Hematopoietic multipotent progenitor cell treated with erythropoietin and hydrocortisone succinate and interleukin-3 and kit ligand, for 6 days (in vitro differentiated cells): ENCODE results near the gene SCRN2.

ENCODE experiments used
- DNase-seq: peaks from one replicate; pipeline ENCODE4 v3.0.0-alpha.2; 2015

Gene SCRN2

DNA sequence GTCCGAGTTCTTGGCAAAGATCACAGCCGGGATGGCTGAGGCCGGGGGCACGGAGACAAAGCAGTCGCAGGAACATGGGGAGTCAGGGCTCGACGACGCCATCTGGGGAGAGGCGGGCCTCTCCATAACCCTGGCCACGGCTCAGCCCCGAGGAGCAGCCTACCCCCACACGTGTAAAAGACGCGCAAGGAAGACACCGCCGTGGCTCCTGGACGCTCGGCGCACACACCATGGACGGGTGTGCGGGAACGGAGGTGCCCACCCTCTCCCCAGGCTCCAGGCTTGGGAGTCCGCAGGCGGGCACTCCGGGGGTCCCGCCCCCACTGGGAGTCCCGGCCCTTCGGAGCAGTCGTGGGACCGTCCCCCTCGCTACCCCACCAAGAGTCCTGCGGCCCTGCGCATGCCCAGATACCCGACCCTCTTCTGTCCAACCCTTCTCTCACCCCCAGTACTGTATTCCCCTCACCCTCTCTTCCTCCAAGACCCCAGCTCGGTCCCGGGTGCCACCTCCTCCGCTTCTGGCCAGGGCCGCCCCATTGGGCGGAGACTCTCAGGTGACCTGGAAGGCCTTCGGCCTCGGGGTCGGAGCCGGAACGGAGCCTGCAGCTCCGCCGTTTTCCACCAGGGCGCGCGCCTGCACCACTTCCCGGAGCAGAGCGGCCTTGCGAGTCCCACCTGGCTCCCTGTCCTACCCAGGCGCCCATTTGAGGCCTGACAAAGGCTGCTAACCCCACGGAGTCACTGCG is at the start of gene SCRN2:
Gene SCRN2 (minus strand): TSS at position 532 of the 746 bp plus-strand sequence. CDS start 430 bp downstream, at position 102.
- DNase-seq, result peak; percentile 91

DNA sequence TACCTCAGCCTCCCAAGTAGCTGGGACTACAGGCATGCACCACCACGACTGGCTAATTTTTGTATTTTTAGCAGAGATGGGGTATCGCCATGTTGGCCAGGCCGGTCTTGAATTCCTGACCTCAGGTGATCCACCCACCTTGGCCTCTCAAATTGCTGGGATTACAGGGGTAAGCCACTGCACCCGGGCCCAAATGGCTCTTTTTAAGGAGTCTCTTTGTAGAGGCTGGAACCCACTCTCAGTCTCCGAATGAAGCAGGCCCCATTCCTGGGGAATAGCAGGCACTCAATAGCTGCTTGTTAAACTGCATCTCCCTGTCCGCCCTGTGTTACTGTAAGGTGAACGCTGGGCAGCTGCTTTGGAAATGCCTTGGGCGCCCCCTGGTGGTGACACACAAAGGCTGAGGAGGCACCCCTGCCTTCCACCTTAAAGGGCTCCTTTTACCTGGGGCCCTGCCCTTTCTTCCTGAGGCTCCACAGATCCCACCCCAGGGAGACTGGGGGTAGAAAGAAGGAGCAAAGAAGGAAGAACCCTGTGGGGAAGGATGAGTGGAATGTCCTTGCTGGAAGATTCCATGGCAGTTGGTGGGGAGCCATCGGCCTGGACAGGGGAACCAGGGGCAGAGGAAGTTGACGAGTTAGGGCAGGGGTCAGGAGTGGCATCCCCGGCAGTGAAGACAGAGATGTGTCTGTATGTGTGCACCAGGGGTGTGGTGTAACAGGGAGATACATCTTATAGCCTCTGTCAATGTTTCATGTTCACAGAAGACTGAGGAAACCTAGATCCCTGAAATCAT is 48.9 kb upstream of the SCRN2 start:
- DNase-seq, result peak; percentile 92

DNA sequence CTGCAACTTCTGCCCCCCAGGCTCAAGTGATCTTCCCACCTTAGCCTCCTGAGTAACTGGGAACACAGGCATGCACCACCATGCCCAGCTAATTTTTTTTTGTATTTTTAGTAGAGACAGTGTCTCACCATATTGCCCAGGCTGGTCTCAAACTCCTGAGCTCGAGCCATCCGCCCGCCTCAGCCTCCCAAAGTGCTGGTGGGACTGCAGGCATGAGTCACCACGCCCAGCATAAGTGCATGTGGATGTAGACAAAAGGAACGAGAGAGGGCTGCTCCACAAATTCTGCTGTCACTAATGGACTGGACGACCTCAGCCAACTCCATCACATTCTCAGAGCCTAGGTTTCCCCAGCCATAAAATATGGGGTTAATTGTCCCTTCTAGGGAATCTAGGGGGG is 47.2 kb upstream of the SCRN2 start:
- no peak for DNase-seq

DNA sequence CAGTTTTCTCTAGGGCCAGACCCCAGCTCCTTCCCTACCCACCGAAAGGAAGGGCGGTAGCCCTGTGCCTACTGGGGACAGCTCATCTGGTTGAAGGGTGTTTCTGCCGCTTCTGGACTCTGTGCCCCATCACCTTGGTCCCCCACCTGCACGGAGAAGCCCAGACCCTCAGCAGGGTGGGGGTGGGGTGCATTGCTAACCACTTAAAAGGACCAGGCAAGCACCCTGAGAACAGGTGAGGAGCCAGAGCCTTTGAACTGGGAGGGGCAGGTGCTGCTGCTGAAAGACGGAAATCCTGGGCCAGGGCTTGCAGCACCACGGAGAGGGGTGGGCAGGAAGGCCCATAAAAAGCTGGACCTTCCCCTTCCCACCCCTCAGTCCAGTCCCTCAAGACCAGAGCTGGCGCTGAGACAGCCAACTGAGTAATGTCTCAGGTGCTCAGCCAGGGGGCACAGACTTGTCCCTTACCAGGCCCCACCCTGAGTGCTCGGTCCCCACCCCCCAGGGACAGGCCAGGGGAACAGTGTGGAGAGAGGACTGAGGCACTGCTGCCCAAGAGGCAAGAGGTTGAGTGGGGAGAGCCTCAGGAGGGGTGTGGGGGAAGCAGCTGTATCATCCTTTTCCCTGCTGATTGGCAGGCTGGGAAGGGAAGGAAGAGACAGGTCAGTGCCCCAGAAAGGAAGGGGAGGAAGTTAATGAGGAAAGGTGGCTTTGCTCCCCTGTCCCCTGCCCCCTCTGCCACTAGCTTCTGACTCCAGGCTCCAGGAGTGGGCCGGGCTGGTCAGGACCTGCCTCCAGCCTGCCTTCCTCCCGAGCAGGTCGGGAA is 44.0 kb upstream of the SCRN2 start:
- no peak for DNase-seq

DNA sequence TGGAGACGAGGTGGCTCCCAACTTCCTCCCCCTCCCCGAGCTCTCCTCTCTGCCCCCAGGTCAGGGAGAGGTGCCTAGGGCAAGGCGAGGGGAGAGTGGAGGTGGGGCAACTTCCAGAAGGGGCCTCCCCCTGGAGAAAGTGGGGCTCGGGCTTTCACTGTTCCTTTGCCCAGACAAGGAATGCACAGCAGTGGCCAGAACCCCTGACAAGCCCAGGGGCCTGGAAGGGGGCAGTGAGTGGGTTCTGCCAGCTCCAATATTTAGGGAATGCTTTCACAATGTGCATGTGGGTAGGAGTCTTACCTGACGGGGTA is 43.3 kb upstream of the SCRN2 start:
- DNase-seq, result no peak

DNA sequence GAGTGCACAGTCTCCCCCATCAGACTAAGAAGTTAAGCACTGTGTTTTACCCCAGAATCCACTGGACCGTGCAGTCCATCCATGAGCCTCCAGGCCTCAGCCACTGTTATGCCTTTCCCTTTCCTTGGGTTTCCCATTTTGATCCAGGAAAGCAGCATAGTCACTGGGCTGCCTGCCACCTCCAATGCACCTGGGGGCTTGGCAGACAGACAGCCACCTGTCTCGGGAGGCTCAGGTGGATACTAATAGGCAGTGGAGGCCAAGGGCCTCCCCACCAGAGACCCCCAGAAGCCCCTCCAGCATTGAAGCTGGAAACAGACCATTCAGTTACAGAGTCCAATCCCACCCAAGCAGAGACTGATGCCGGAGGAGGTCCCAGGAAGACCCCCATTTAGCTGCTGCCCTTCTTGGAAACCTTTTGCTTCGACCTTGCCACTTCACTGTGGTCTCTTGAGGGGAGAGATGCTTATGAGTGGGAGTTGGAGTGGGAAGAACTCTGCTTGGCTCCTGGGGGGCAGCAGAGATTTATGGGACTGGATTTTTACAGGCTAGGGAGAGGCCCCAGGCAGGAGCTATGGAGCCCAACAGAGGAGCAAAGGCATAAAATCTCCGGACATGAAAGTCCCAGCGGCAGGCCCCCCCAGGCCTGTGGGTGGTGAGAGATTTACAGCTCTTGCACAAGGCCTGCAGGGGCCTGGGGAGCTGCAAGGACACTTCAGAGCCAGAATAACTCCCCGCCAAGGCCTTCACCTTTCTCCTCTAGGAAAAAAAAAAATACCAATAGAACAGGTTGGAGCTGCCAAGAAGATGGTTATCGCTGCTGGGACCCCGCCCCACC is 42.7 kb upstream of the SCRN2 start:
- no peak for DNase-seq

DNA sequence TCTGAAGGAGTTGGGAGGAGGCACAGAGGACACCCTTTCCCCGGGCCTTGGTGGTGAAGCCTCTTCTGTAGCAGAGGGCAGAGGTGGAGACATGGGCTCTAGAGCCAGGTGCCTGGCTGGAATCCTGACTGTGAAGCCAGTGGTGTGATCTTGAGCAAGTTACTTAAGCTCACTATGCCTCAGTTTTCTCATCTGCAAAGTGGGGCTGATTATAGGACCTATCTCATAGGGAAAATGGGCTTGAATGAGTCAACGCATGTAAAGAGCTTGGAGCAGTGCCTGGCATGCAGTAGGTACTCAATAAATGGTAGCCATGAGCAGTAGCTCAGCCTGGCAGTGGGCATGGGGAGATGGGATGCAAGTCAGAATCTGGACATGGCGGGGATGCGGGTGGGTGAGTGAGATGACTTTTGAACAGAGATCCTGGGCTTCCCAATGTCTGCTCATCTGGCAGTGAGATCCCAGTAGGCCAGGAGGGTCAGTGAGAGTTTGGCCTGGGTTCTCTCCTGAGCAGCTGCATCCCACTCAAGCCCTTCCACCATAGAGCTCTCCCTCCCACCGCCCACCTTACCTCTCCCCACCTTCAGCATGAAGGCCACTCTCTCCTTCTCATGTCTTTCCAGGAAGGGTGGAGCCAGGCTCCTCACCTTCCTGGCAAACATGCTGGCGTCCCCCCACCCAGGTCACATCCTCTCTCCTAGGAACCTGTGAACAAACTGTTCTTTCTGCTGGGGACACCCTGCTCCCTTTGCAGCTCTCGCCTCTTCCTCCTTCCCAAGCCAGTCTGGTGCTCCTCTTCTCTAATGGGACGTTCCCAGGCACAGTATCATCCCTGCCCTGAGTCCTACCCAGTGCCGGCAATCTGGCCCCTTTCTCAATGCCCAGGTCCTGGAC is 41.9 kb upstream of the SCRN2 start:
- no peak for DNase-seq

DNA sequence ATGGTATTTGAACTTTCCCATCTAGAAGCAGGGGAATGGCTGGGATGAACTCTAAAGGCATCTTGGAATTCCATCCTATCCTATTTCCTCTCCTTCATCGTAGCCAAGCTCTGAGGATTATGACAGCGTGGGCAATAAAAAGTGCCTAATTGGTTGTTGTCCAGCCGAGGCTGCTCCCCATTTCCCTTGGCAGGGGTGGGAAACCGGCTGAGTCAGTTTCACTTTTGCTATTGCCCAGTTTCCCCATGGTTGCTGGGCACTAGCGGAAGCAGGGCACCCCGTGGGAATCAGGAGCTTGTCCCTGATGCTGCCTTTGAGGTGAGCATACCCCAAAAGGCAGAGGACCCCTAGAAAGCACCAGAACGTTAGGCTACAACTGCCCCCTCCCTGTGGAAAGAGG is 41.2 kb upstream of the SCRN2 start:
- DNase-seq, result no peak

DNA sequence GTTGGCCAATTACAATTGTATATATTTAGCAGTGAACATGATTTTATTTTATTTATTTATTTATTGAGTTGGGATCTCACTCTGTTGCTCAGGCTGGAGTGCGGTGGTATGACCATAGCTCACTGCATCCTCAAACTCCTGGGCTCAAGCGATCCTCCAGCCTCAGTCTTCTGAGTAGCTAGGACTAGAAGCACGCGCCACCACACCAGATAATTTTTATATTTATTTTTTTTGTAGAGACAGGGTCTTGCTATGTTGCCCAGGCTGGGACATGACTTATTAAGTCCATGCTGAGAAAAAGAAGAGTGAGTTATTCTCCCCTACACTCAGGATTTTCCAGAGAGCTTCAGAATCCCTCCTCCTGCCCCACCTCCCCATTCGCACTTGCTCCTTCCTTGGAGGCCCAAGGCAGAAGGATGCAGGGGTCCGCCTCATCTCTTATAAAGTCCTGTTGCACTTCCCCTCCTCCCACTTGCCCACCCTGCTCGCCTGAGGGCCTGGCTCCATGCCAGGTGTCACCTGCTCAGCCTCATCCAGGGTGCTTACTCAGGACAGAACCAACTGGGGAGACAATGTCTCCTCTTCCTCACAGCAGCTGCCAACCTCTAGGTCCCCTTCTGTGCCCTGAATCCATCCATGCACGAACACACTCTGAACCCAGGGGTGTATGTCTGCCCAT is 38.8 kb upstream of the SCRN2 start:
- DNase-seq, result no peak

DNA sequence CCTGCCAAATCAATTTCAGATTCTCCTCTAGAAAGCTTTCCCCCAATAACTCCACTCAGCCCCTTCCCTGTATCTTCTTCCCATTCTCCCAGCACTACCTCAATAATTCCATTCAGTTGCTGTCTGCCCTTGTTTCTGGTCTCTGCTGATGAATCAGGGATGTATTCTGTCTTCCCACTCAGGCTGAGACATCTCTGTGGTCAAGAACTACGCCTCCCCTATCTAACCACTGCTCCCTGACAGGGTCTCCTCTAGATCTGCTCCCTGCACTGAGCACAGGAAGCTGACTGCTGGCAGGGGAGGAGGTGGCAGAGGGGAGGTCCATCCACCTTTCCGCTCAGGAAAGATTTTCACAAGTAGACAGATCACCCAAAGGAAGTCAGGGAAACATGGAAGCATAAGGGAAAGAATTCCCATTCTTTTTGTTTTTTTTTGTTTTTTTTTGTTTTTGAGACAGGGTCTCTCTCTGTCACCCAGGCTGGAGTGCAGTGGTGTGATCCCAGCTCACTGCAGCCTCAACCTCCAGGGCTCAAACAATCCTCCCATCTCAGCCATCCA is 38.0 kb upstream of the SCRN2 start:
- no peak for DNase-seq

DNA sequence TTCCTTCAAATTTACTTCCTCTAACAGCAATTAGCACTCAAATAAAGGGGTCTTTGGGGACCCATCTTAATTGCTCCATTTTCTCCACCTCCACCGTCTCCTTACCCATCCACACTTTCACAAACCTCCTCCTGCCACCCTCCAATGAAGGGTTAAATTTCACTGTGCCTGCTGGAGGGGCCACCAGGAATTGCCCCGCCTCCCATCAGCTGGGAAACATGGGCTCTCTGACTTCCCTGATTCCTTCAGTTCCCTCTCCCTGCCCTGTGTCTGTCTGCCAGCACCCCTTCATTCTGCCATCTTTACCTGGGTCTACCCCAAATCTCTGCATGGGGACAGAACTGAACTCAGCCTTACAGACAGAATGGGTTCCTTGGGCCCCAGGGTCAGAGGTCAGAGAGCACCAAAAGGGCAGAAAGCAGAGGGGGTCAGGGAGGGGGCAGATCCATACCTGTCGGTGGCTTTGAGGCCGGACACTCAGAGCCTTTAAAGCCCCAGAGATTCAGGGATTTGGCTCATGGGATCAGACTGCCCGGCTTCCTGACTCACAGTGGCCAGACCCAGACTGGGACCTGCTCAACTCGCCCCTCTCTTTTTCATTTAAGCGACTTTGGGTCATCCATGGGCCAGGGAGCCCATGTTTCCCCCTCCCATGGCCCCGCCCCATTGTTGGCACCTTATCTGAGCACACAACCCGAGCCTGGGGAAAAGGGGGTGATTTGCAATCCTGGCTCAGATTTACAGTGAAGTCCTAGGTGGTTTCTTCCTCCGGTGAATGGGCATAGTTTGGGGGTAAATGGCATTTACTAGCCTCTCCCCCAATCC is 37.3 kb upstream of the SCRN2 start:
- no peak for DNase-seq

DNA sequence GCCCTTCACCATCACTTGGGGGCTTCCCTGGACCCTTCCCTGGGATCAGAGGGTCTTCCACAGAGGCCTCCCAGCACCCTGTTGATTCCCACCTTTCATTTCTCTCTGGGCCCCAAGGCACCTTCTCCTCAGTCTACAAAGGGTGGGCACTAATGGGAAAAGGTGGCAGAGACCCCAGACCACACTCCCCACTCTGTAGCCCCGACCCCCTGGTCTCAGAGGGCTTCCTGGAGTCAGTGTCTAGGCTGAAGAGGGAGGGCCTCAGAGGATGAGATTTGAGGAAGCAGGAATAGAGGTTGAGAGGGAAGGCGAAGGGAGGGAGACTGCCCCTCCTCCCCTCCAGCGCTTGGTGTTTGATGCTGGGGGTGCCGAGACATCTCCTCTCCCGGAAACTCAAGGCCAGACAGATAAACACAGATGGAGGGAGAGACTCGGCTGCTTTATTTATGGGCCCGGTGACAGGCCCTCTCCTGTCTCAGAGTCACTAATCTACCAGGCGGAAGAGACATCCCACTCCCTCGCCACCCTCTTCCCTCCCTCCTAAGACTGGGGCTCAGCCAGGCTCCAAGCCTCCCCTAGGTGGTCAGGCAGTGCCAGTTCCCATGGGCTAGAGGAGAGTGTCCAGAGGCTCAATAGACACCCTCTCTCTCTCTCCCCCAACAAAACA is 36.4 kb upstream of the SCRN2 start:
- no peak for DNase-seq

DNA sequence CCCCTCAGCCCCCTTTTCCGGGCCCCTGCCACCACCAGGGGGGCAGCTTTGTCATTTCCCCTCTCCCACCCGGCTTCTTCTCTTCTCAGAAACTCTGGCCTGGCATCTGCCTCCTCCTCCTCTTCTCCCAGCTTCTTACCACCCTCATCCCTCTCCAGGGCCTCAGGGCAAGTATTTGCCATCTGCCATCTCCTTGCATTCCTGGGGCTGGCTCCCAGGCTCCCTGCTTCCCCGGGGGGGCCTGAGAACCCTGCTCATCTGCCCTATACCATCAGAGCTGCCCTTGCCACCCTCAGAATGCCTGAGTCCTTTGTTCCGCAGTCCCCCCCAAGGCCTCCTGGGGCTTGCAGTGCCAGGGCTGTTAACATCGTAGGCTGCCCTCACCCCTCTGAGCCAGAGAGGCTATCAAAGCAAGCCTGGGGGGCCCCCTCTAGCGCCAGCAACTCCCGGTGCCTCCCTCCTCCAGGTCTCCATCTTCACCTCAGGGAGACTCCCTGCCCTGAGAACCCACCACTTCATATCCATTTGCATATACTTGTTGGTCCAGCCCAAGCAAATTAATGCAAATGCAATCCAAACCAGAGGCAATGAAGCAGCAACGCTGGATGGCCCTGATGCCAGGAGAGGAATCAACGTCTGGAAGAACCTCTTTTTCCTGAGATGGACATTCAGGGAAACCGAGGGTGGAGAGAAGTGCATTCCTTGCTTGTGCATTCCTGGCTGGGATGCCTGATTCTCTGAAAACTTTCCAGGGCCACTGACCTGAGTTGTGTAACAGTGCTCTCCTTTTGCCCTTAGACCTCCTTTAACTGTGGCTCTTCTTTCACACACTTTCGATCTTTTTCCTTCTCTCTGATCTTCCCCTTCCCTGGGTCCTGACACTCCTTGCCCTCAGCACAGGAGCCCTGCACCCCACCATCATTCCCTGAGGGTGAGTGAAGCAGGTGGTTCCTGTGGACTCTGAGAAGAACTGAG is 34.2 kb upstream of the SCRN2 start:
- DNase-seq, result no peak

DNA sequence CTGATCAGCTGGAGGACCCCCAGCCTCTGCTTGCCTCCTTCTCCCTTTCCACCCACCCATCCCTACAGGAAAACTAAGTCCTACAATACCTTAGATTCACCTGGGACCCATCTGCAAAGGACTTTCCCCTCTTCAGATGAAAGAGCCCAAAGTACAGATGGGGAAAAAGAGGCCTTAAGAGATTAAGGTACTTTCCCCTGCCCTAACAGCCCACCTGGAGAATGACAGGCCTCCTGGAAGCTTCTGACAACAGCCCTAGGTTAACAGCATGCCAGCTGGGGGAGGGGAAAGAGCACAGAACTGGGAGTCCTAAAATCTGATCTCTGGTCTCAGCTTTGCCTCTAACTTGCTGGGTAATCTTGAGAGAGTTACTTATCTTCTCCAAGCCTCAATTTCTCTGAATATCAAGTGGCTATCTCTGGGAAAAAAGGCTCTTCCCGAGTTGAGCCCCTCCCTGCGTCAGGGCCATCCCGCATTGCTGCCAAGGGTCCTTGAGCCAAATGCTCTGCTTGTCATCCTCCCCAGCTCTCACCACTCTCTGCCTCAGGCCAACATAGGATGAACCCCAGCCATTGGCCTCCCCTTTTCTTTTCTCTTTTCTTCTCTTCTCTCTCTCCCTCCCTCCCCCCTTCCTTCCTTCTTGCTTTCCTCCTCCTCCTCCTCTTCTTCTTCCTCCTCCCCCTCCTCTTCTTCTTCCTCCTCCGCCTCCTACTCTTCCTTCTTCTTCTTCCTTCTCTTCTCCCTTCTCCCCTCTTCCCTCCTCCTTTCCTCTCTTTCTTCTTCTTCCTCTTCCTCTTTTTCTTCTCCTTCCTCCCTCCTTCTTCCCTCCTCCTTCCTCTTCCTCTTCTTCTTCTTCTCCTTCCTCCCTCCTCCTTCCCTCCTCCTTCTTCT is 32.4 kb upstream of the SCRN2 start:
- DNase-seq, result no peak

DNA sequence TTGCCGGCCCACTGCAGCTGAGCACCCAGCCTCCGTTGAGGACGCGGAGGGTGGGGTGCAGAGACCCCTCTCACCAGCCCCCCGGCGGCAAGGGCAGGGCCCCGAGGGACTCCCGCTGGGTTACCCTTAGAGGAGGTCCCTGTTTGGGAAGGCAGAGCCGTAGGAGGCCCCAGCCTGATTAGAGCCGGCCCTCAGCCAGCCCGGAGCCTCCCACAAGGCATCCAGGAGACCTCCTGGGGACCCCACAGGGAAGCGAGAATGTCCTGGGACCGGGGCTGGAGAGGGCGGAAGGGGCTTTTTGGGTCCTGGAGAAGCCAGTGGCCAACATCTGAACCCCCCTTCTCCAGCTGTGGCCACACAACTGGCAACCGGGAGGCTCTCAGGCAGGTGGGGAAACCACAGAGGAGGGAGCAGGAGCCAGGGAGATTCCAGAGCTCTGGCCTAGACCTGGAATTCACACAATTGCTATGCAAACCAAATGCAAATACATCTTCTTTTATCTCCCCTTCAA is 31.6 kb upstream of the SCRN2 start:
- no peak for DNase-seq

DNA sequence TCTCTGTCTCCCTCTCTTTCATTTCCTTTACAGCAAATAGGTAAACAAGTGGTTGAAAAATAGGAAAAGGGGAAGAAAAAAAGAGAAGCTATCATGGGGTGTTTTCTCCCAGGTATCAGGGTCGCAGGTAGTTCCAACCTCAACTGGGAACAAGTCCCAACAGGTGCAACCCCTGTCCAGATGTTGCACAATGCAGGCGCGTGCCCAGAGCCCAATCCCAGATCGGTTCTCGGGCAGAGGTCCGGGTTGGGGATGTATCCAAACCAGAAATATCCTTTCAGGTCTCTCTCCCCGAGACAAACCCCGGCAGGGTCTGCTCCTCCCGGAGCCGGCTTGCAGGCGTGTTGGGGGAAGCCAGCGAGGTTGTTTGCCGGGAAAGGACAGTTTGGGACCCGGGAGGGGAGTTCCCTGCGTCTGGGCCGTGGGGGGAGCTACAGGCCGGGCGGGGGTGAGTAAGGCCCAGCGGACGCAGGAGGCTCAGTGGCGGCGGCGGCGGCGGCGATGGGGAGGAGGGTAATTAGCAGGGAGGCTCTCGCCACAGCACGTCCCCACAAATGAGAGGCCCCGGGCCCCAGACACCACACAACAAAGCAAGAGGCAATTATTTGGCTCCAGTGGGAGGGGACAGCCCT is 31.1 kb upstream of the SCRN2 start:
- DNase-seq, result no peak
